ENCODE measurements around the gene TBX5. TPM values are rescaled to one million over a fixed set of nuclear protein-coding genes. Genes with fewer than 3 reads are reported as not detected.

Gene TBX5
- total RNA-seq, 1 donor from 2014 or later: 2.1 TPM

- no peak overlapping the region for H3K27ac ChIP-seq (ENCODE audit: low read depth, low read length)
- peaks cover 0 to 2% (median 0%) of the 10 kb centered on the region in 3 donors for H3K4me1 ChIP-seq (ENCODE audit: control insufficient read depth in 3 of 3, insufficient read depth in 3 of 3, low read length in 3 of 3)
- no peaks in the 10 kb centered on the region for H3K36me3 ChIP-seq (ENCODE audit: control insufficient read depth in 3 of 3, insufficient read depth in 3 of 3, low read length in 3 of 3)
- H3K27me3 ChIP-seq (ENCODE audit: control insufficient read depth in 3 of 3, insufficient read depth in 3 of 3, low read length in 3 of 3): peaks cover 83 to 92% (median 88%) of the 10 kb centered on the region in 3 donors
- no peaks in the 10 kb centered on the region for H3K9me3 ChIP-seq (ENCODE audit: control insufficient read depth in 3 of 3, low read length in 3 of 3)
- peak overlapping the region in 1 of 3 donors; percentile 22 for H3K4me3 ChIP-seq (ENCODE audit: low read length in 3 of 3)
- H3K9ac ChIP-seq (ENCODE audit: low read depth in 1 of 3, low read length in 3 of 3): no peak overlapping the region
Measured at GRCh38 chr12:114444422-114445279, 38.7 kb upstream of the TBX5 start.

DNA sequence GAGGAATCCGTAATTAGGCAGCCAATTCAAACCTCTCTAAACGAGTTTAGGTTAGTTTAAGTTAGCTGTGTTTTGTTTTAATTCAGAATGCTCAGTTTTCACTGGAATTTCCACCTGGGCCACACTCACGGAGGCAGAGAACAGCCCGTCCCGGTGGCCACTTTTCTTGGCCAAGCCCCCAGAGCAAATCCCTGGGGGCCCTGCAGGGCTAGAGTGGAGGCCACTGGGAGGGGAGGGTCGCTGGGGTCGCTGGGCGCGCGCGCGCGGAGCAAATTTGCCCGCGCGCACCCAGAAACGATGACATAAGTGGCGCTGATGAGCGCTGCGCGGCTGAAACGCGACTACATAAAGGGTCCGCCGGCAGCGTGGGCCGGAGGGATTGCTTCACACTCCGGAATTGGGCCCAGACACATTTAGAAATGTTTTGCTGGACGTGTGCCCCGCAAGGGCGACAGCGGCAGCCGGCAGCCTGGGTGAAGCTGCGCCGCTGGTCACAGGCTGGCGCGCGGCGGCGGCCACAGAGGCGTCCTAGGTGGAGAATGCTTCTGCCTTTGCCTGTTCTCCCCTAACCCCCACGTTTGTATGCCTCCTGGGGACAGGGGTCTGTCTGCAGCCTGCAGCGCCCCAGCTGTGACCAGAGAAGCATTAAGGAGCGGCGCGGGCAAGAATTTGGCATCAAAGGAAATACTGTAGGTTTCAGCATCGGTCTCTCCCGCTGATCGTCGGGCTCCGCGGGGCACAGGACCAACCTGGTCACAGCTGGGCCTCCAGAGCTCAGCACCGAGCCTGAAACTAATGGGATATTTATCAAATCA is 37.9 kb upstream of the TBX5 start:
- H3K27ac ChIP-seq (ENCODE audit: low read depth, low read length): no peak overlapping the region
- H3K4me1 ChIP-seq (ENCODE audit: control insufficient read depth in 3 of 3, insufficient read depth in 3 of 3, low read length in 3 of 3): peaks cover 0 to 2% (median 0%) of the 10 kb centered on the region in 3 donors
- H3K27me3 ChIP-seq (ENCODE audit: control insufficient read depth in 3 of 3, insufficient read depth in 3 of 3, low read length in 3 of 3): peaks cover 82 to 90% (median 88%) of the 10 kb centered on the region in 3 donors
- no peak overlapping the region for H3K9ac ChIP-seq (ENCODE audit: low read depth in 1 of 3, low read length in 3 of 3)
- H3K4me3 ChIP-seq (ENCODE audit: low read length in 3 of 3): no peak overlapping the region
- H3K9me3 ChIP-seq (ENCODE audit: control insufficient read depth in 3 of 3, low read length in 3 of 3): no peaks in the 10 kb centered on the region
- H3K36me3 ChIP-seq (ENCODE audit: control insufficient read depth in 3 of 3, insufficient read depth in 3 of 3, low read length in 3 of 3): no peaks in the 10 kb centered on the region

- no peak overlapping the region for H3K27ac ChIP-seq (ENCODE audit: low read depth, low read length)
- H3K4me1 ChIP-seq (ENCODE audit: control insufficient read depth in 3 of 3, insufficient read depth in 3 of 3, low read length in 3 of 3): peaks cover 0 to 2% (median 0%) of the 10 kb centered on the region in 3 donors
- no peaks in the 10 kb centered on the region for H3K9me3 ChIP-seq (ENCODE audit: control insufficient read depth in 3 of 3, low read length in 3 of 3)
- no peak overlapping the region for H3K9ac ChIP-seq (ENCODE audit: low read depth in 1 of 3, low read length in 3 of 3)
- peaks cover 81 to 90% (median 89%) of the 10 kb centered on the region in 3 donors for H3K27me3 ChIP-seq (ENCODE audit: control insufficient read depth in 3 of 3, insufficient read depth in 3 of 3, low read length in 3 of 3)
- H3K36me3 ChIP-seq (ENCODE audit: control insufficient read depth in 3 of 3, insufficient read depth in 3 of 3, low read length in 3 of 3): no peaks in the 10 kb centered on the region
- no peak overlapping the region for H3K4me3 ChIP-seq (ENCODE audit: low read length in 3 of 3)
Measured at GRCh38 chr12:114442578-114442977, 36.6 kb upstream of the TBX5 start.

- Histone ChIP-seq H3K9ac (ENCODE audit: low read depth in 1 of 3, low read length in 3 of 3) (no peak overlapping the region), H3K27ac (ENCODE audit: low read depth, low read length) (no peak overlapping the region), H3K4me1 (ENCODE audit: control insufficient read depth in 3 of 3, insufficient read depth in 3 of 3, low read length in 3 of 3) (peaks cover 0 to 2% (median 0%) of the 10 kb centered on the region in 3 donors), H3K4me3 (ENCODE audit: low read length in 3 of 3) (no peak overlapping the region), H3K36me3 (ENCODE audit: control insufficient read depth in 3 of 3, insufficient read depth in 3 of 3, low read length in 3 of 3) (no peaks in the 10 kb centered on the region), H3K9me3 (ENCODE audit: control insufficient read depth in 3 of 3, low read length in 3 of 3) (no peaks in the 10 kb centered on the region), H3K27me3 (ENCODE audit: control insufficient read depth in 3 of 3, insufficient read depth in 3 of 3, low read length in 3 of 3) (peaks cover 75 to 87% (median 80%) of the 10 kb centered on the region in 3 donors)
Measured at GRCh38 chr12:114441545-114441944, 35.6 kb upstream of the TBX5 start.

DNA sequence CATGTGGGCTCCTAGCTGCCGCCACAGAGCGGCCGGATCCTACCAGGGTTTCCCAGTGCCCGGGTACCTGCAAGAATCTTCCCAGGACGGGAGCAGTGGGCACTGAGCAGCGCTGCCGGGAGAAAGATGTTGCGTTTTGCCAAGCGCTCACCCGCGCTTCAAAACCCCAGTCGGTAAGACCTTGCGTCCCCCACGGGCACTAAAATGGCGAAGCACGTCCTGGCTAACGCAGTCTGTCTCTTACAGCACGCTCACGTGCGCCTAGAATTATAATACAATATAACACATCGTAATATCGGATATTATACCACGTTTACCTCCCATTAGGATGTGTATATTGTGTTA is 35.1 kb upstream of the TBX5 start:
- no peaks in the 10 kb centered on the region for H3K36me3 ChIP-seq (ENCODE audit: control insufficient read depth in 3 of 3, insufficient read depth in 3 of 3, low read length in 3 of 3)
- peaks cover 0 to 2% (median 0%) of the 10 kb centered on the region in 3 donors for H3K4me1 ChIP-seq (ENCODE audit: control insufficient read depth in 3 of 3, insufficient read depth in 3 of 3, low read length in 3 of 3)
- peaks cover 70 to 82% (median 75%) of the 10 kb centered on the region in 3 donors for H3K27me3 ChIP-seq (ENCODE audit: control insufficient read depth in 3 of 3, insufficient read depth in 3 of 3, low read length in 3 of 3)
- H3K27ac ChIP-seq (ENCODE audit: low read depth, low read length): no peak overlapping the region
- H3K4me3 ChIP-seq (ENCODE audit: low read length in 3 of 3): no peak overlapping the region
- H3K9ac ChIP-seq (ENCODE audit: low read depth in 1 of 3, low read length in 3 of 3): no peak overlapping the region
- H3K9me3 ChIP-seq (ENCODE audit: control insufficient read depth in 3 of 3, low read length in 3 of 3): peaks cover 0 to 3% (median 0%) of the 10 kb centered on the region in 3 donors

DNA sequence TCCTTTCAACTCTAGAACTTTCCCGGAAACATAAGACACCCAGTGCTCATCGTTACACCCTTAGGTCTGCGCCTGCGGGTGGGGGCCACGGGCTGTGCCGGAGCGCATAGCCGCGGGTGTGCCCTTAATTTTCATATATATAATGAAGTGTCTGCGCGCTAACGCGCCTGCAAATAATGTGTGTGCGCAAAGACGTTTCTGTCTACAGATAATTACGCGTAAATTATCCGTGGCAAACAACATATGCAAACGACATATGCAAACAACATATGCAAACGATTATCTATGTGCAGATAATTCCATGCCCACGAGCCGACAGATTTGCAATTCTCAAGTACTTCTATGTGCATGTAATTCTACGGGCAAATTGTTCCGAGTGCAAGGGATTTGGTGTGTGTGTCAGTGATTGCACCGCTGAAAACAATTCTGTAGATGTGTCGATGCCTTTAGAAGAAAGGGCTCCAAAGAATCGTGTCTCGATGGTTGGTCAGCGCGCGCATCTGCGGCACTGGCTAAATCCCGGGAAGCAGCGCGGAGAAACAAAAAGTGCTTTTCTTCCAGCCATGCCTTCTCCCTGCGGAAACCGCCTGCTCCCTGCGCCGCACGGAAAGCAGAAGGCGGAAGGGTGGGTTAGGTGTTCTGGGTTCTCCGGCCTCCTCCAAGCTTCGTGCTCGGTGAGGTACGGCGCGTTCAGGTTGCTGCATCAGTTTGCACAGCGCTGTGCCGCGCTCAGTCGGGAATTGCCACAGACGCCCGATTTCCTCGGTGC is 34.5 kb upstream of the TBX5 start:
- no peaks in the 10 kb centered on the region for H3K36me3 ChIP-seq (ENCODE audit: control insufficient read depth in 3 of 3, insufficient read depth in 3 of 3, low read length in 3 of 3)
- H3K9me3 ChIP-seq (ENCODE audit: control insufficient read depth in 3 of 3, low read length in 3 of 3): peaks cover 0 to 3% (median 0%) of the 10 kb centered on the region in 3 donors
- no peak overlapping the region for H3K4me3 ChIP-seq (ENCODE audit: low read length in 3 of 3)
- no peak overlapping the region for H3K27ac ChIP-seq (ENCODE audit: low read depth, low read length)
- peaks cover 0 to 2% (median 0%) of the 10 kb centered on the region in 3 donors for H3K4me1 ChIP-seq (ENCODE audit: control insufficient read depth in 3 of 3, insufficient read depth in 3 of 3, low read length in 3 of 3)
- no peak overlapping the region for H3K9ac ChIP-seq (ENCODE audit: low read depth in 1 of 3, low read length in 3 of 3)
- peaks cover 67 to 77% (median 72%) of the 10 kb centered on the region in 3 donors for H3K27me3 ChIP-seq (ENCODE audit: control insufficient read depth in 3 of 3, insufficient read depth in 3 of 3, low read length in 3 of 3)

GRCh38 chr12:114439817-114440216 is 33.9 kb upstream of the TBX5 start:
- H3K9me3 ChIP-seq (ENCODE audit: control insufficient read depth in 3 of 3, low read length in 3 of 3): peaks cover 0 to 3% (median 0%) of the 10 kb centered on the region in 3 donors
- H3K36me3 ChIP-seq (ENCODE audit: control insufficient read depth in 3 of 3, insufficient read depth in 3 of 3, low read length in 3 of 3): no peaks in the 10 kb centered on the region
- H3K27ac ChIP-seq (ENCODE audit: low read depth, low read length): no peak overlapping the region
- no peak overlapping the region for H3K4me3 ChIP-seq (ENCODE audit: low read length in 3 of 3)
- H3K4me1 ChIP-seq (ENCODE audit: control insufficient read depth in 3 of 3, insufficient read depth in 3 of 3, low read length in 3 of 3): peaks cover 0 to under 1% (median 0%) of the 10 kb centered on the region in 3 donors
- no peak overlapping the region for H3K9ac ChIP-seq (ENCODE audit: low read depth in 1 of 3, low read length in 3 of 3)
- peaks cover 64 to 75% (median 69%) of the 10 kb centered on the region in 3 donors for H3K27me3 ChIP-seq (ENCODE audit: control insufficient read depth in 3 of 3, insufficient read depth in 3 of 3, low read length in 3 of 3)

DNA sequence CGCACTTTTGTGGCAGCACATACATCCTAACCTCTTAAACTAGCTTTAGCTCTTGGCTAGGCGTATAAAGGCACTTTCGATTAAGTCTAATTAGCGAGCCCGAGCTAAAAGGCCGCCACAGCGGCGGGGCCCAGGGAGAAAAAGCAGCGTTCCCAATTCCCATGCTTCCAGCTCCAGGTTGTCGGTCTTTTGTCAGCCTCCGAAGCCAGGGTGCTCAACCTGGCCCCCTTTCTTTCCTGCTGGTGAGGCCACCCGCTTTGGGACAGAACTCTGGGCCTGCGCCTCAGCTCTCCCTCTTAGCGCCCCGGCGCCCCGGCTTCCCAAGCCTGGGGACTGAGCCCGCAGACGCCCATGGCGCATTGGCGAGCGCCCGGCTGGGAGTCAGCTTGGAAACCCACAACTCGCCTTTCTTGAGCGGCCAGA is 33.3 kb upstream of the TBX5 start:
- peaks cover 0 to 3% (median 0%) of the 10 kb centered on the region in 3 donors for H3K9me3 ChIP-seq (ENCODE audit: control insufficient read depth in 3 of 3, low read length in 3 of 3)
- H3K36me3 ChIP-seq (ENCODE audit: control insufficient read depth in 3 of 3, insufficient read depth in 3 of 3, low read length in 3 of 3): no peaks in the 10 kb centered on the region
- H3K4me3 ChIP-seq (ENCODE audit: low read length in 3 of 3): no peak overlapping the region
- H3K27me3 ChIP-seq (ENCODE audit: control insufficient read depth in 3 of 3, insufficient read depth in 3 of 3, low read length in 3 of 3): peaks cover 59 to 70% (median 64%) of the 10 kb centered on the region in 3 donors
- no peak overlapping the region for H3K27ac ChIP-seq (ENCODE audit: low read depth, low read length)
- H3K4me1 ChIP-seq (ENCODE audit: control insufficient read depth in 3 of 3, insufficient read depth in 3 of 3, low read length in 3 of 3): no peaks in the 10 kb centered on the region
- H3K9ac ChIP-seq (ENCODE audit: low read depth in 1 of 3, low read length in 3 of 3): no peak overlapping the region

- Histone ChIP-seq H3K27me3 (ENCODE audit: control insufficient read depth in 3 of 3, insufficient read depth in 3 of 3, low read length in 3 of 3) (peaks cover 54 to 65% (median 58%) of the 10 kb centered on the region in 3 donors), H3K36me3 (ENCODE audit: control insufficient read depth in 3 of 3, insufficient read depth in 3 of 3, low read length in 3 of 3) (no peaks in the 10 kb centered on the region), H3K4me3 (ENCODE audit: low read length in 3 of 3) (no peak overlapping the region), H3K9me3 (ENCODE audit: control insufficient read depth in 3 of 3, low read length in 3 of 3) (peaks cover 0 to 3% (median 0%) of the 10 kb centered on the region in 3 donors), H3K4me1 (ENCODE audit: control insufficient read depth in 3 of 3, insufficient read depth in 3 of 3, low read length in 3 of 3) (no peaks in the 10 kb centered on the region), H3K27ac (ENCODE audit: low read depth, low read length) (no peak overlapping the region), H3K9ac (ENCODE audit: low read depth in 1 of 3, low read length in 3 of 3) (no peak overlapping the region)
Measured at GRCh38 chr12:114438635-114439256, 32.8 kb upstream of the TBX5 start.

Measured in skeletal muscle tissue (tissue), 4 donors.